OCI-LY3 (cell line): ENCODE data around the gene ANLN.

Experiments
- H2AFZ ChIP-seq: fragments of 200-600, 300-600 bp; shearing (Covaris generic); 2 replicates; pipeline ENCODE4 v1.6.0; 2014; ENCODE audit warnings: antibody characterized with exemption, low read depth, low read length
- H3K27ac ChIP-seq: fragments of 200-600, 300-600 bp; sonication (generic); 2 replicates; pipeline ENCODE4 v1.5.1; 2014; ENCODE audit warnings: mild to moderate bottlenecking, low read length, moderate library complexity, mixed read lengths
- H3K27me3 ChIP-seq: fragments of 200-600, 300-600 bp; sonication (generic); 2 replicates; pipeline ENCODE4 v1.6.1; 2014; ENCODE audit warnings: low read depth, low read length, mixed read lengths
- H3K36me3 ChIP-seq: fragments of 200-600, 300-600 bp; sonication (generic); replicated peaks from 2 replicates; pipeline ENCODE3; 2014; ENCODE audit warnings: low read depth, low read length, mixed read lengths
- H3K4me1 ChIP-seq: fragments of 300-600, 200-600 bp; sonication (generic); 2 replicates; pipeline ENCODE4 v1.6.1; 2014; ENCODE audit warnings: low read length, mixed read lengths
- H3K4me2 ChIP-seq: fragments of 200-600, 300-600 bp; sonication (generic); 2 replicates; pipeline ENCODE4 v1.6.1; 2014; ENCODE audit warnings: low read length, mixed read lengths
- H3K4me3 ChIP-seq: fragments of 300-600, 200-600 bp; sonication (generic); 2 replicates; pipeline ENCODE4 v1.5.1; 2014; ENCODE audit warnings: antibody characterized with exemption, mild to moderate bottlenecking, low read length, moderate library complexity
- H3K79me2 ChIP-seq: fragments of 300-600, 200-600 bp; shearing (Covaris generic); 2 replicates; pipeline ENCODE4 v1.6.1; 2014; ENCODE audit warnings: mild to moderate bottlenecking, low read length, mixed read lengths
- H3K9ac ChIP-seq: fragments of 300-600, 200-600 bp; shearing (Covaris generic); 2 replicates; pipeline ENCODE4 v1.6.0; 2014; ENCODE audit warnings: mild to moderate bottlenecking, low read length, moderate library complexity
- H3K9me3 ChIP-seq: fragments of 200-600, 300-600 bp; shearing (Covaris generic); 2 replicates; pipeline ENCODE4 v1.6.1; 2014; ENCODE audit warnings: low read length, mixed read lengths; ENCODE audit not compliant: insufficient read depth
- H4K20me1 ChIP-seq: fragments of 200-600, 300-600 bp; sonication (generic); 2 replicates; pipeline ENCODE4 v1.6.1; 2016; ENCODE audit warnings: low read length, mixed read lengths; ENCODE audit not compliant: insufficient read depth
- EZH2phosphoT487 ChIP-seq: fragments of 200-600 bp; shearing (Covaris generic); IDR thresholded peaks from 2 replicates; pipeline ENCODE4 v1.6.1; 2018; ENCODE audit warnings: antibody characterized with exemption, mixed run types, low read depth
- TF ChIP-seq, protein P1 (sequence below): fragments of 200-600, 300-600 bp; sonication (generic); IDR thresholded peaks from 2 replicates; pipeline ENCODE4 v1.5.1; 2014; ENCODE audit warnings: antibody characterized with exemption, low read length, low read depth

Gene ANLN

DNA sequence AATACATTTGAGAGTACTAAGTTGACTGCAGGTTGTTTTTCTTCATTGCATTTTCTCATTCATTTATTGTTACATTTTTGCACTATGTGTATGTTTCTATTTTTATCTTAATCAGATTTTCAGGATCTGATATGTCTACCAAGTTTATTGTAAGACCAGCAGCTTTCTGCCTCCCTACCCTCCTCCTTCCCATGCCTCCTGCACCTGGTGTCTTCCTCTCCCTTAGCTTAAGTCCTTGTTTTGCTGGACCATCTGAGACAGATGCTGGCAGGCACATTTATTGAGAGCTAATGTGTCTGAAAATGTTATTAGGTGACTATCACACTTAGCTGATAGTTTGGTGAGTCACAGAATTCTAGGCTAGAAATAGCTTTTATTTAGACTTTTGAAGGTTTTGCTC lies 79.6 kb downstream of the ANLN start:
- Histone ChIP-seq H3K9ac (no peak overlapping the region), H3K4me1 (peaks cover 5% of the 10 kb centered on the region), H3K4me2 (no peak overlapping the region)

DNA sequence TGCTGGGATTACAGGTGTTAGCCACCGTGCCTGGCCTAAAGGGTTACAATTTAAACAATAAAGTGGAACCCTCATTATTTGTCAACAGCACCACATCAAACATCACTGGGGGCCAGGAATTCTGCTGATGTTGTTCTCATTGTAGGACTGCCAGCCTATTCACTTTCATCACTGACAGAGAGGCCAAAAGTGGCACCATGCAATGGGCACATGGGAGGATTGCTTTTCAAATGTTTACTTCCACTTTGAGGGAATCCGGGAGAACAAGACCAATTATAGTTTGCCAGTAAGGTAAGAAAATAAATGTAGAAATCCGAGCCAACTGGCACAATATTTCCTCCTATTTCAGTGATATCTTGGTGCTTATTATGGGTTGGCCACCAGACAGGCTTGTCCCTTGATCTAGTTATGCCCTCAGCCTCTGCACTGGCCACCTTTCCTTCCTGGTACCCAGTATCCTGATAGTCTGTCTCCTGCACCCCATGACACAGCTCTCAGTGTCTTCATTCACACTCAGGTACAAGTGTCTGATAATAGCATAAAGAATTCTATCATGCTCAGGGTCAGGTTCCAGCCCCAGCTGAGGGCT lies 82.6 kb downstream of the ANLN start:
- Histone ChIP-seq H4K20me1 (no peaks in the 10 kb centered on the region), H2AFZ (no peak overlapping the region), H3K36me3 (no peaks in the 10 kb centered on the region), H3K4me2 (no peak overlapping the region), H3K9me3 (no peaks in the 10 kb centered on the region), H3K79me2 (no peaks in the 10 kb centered on the region), H3K27ac (no peak overlapping the region), H3K9ac (no peak overlapping the region), H3K4me1 (peaks cover 6% of the 10 kb centered on the region), H3K27me3 (no peaks in the 10 kb centered on the region), H3K4me3 (no peak overlapping the region)
- TF ChIP-seq EZH2phosphoT487 = no peak
- TF ChIP-seq, protein P1, sequence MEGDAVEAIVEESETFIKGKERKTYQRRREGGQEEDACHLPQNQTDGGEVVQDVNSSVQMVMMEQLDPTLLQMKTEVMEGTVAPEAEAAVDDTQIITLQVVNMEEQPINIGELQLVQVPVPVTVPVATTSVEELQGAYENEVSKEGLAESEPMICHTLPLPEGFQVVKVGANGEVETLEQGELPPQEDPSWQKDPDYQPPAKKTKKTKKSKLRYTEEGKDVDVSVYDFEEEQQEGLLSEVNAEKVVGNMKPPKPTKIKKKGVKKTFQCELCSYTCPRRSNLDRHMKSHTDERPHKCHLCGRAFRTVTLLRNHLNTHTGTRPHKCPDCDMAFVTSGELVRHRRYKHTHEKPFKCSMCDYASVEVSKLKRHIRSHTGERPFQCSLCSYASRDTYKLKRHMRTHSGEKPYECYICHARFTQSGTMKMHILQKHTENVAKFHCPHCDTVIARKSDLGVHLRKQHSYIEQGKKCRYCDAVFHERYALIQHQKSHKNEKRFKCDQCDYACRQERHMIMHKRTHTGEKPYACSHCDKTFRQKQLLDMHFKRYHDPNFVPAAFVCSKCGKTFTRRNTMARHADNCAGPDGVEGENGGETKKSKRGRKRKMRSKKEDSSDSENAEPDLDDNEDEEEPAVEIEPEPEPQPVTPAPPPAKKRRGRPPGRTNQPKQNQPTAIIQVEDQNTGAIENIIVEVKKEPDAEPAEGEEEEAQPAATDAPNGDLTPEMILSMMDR = no peak

More for the DNA sequence above, 79.6 kb downstream of the ANLN start:
- Histone ChIP-seq H3K79me2 (no peaks in the 10 kb centered on the region), H3K27me3 (peaks cover 3% of the 10 kb centered on the region; the same call in 1 of the 2 replicates), H3K36me3 (no peaks in the 10 kb centered on the region), H2AFZ (no peak overlapping the region), H3K27ac (no peak overlapping the region), H3K4me3 (no peak overlapping the region), H3K9me3 (no peaks in the 10 kb centered on the region), H4K20me1 (no peaks in the 10 kb centered on the region)
- TF ChIP-seq EZH2phosphoT487 = no peak
- TF ChIP-seq, protein P1 = no peak

DNA sequence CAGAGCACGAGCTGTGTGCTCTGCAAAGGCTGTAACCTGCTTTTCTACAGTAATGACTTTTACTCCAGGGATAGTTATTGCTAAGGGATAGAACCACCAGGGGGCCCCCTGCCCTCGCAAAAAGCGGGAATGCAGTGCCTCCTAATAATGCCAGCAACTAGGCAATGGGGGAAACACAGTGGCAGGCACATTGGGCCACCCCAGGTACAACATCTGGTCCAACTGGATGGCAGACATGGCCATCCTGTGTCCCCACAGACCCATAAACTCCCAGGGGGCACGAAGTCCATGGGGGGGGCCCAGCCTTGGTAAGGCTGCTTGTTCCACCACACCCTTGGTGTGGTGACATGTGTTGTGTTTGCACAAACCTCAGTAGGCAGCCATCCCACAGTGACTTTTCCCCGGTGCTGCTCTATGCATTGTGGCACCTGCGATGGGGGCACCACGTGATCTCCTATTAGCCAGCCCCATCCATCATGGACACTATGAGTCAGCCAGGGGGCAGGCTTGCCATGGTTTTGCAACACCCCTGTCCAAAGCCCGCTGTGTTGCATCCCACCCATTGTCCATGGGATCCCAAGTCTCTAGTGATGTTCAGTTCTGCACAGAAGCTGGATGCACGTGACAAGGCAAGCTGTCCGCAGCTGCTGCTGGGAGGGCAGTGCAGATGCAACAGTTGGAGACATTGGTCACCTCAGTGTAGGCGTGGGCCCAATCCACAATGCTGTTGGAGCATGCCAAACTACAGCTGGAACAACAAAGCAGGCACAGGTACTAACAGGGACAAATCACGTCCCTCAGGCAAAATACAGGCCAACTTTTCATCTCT lies 84.0 kb downstream of the ANLN start:
- Histone ChIP-seq H4K20me1 (no peaks in the 10 kb centered on the region), H3K36me3 (no peaks in the 10 kb centered on the region), H3K27me3 (no peaks in the 10 kb centered on the region), H3K79me2 (no peaks in the 10 kb centered on the region), H3K27ac (no peak overlapping the region), H3K4me1 (peaks cover 6% of the 10 kb centered on the region), H3K9ac (no peak overlapping the region), H3K4me2 (peak overlapping the region; percentile 29), H3K4me3 (no peak overlapping the region), H2AFZ (peak overlapping the region; percentile 39; the same call in 1 of the 2 replicates), H3K9me3 (no peaks in the 10 kb centered on the region)
- TF ChIP-seq EZH2phosphoT487 = no peak
- TF ChIP-seq, protein P1 = peak; percentile 72

DNA sequence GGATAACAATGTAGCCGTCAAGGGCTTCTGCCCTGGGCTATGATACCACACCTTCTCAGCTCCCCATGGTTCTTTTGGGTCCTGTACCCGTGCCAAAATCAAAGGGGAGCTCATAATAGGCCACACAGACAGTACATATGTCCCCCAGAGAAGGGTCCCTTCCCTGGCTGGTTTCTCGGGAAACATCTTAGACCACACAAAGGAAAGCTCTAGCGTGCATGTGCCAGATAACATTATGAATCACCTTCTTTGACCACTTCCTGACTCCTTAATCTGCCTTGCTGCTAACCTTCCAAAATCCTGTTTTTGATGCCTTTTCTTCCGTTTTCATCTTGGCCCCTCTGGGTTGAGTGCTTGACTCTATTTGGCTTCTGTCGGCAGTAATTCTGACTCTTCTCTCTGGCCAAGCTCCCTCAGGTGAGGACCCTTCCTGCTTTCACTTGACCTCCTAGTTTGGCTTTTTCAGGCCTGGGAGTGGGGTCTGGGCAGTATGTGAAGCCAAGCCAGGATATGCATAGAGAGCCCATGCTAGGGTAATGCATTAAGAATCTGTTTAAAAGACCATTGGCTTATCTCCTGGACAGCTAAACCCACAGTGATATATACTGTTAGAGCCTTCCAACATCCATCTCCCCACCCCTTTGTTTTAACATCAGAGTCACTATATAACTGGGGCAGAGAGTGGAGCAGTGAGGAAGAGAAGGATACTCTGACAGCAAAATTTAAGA lies 84.8 kb downstream of the ANLN start:
- Histone ChIP-seq H3K4me3 (no peak overlapping the region), H3K4me1 (peaks cover 6% of the 10 kb centered on the region), H3K9me3 (no peaks in the 10 kb centered on the region), H4K20me1 (no peaks in the 10 kb centered on the region), H3K27me3 (no peaks in the 10 kb centered on the region), H3K36me3 (no peaks in the 10 kb centered on the region), H3K9ac (no peak overlapping the region), H3K79me2 (no peaks in the 10 kb centered on the region), H3K27ac (no peak overlapping the region), H2AFZ (peak overlapping the region; percentile 39; the same call in 1 of the 2 replicates), H3K4me2 (peak overlapping the region; percentile 29; the same call in 1 of the 2 replicates)
- no peak for TF ChIP-seq EZH2phosphoT487
- TF ChIP-seq, protein P1 = no peak
